ENCODE measurements around the gene NFATC3. TPM values are rescaled to one million over a fixed set of nuclear protein-coding genes. Genes with fewer than 3 reads are reported as not detected.

The NFATC3 gene
- total RNA-seq, 1 experiment from 2014 or later, result 37.2 TPM

GRCh38 chr16:68274441-68274840 lies 189.3 kb downstream of the NFATC3 start:
- H3F3A ChIP-seq (ENCODE audit: insufficient read depth, low read depth), result peaks cover 13% of the 10 kb centered on the region; the same call in 1 of the 2 replicates
- peaks cover 11% of the 10 kb centered on the region for H3K4me1 ChIP-seq (replicated peaks; ENCODE audit: insufficient read depth)
- no peak overlapping the region for H3K4me3 ChIP-seq
- DNase-seq, result no peak
- H3K9me2 ChIP-seq (ENCODE audit: insufficient read depth), result no peaks in the 10 kb centered on the region
- no peaks in the 10 kb centered on the region for H3K27me3 ChIP-seq (ENCODE audit: insufficient read depth, low read depth)
- no peak overlapping the region for H3K27ac ChIP-seq
- no peaks in the 10 kb centered on the region for H3K36me3 ChIP-seq (ENCODE audit: low read depth)
- ChIA-PET POLR2A (ENCODE audit: unreplicated experiment) (no interaction called here), CTCF (no interaction called here)
- intact Hi-C loops (cut with micrococcal nuclease; ENCODE audit: unreplicated experiment), result no loop called here
- BruUV-seq (replicated peaks), result no TSS peak
- H3K9me3 ChIP-seq (ENCODE audit: insufficient read depth, low read depth), result no peaks in the 10 kb centered on the region
- no peak overlapping the region for H2AFZ ChIP-seq
- H4K20me1 ChIP-seq (ENCODE audit: insufficient read depth), result peaks cover 22% of the 10 kb centered on the region
- H3K79me2 ChIP-seq (ENCODE audit: low read depth), result peaks cover 39% of the 10 kb centered on the region
- H3K4me2 ChIP-seq, result no peak overlapping the region
- TF ChIP-seq CTCF (conservative IDR thresholded peaks at IDR 0.05) (no peak), EZH2 (IDR thresholded peaks at IDR 0.05; ENCODE audit: low read depth) (no peak)

GRCh38 chr16:68275611-68276191 lies 190.5 kb downstream of the NFATC3 start:
- no peak overlapping the region for H2AFZ ChIP-seq
- no peaks in the 10 kb centered on the region for H3K36me3 ChIP-seq (ENCODE audit: low read depth)
- H3K27ac ChIP-seq, result no peak overlapping the region
- peaks cover 13% of the 10 kb centered on the region; the same call in 1 of the 2 replicates for H3F3A ChIP-seq (ENCODE audit: insufficient read depth, low read depth)
- no peak overlapping the region for H3K4me3 ChIP-seq
- DNase-seq, result no peak
- CTCF ChIA-PET, result interaction anchor here (0.8 kb wide), 1 partner anchor 50 kb away, joined by 4 read pairs; no protein-coding TSS in a partner anchor
- no TSS peak for BruUV-seq (replicated peaks)
- no peaks in the 10 kb centered on the region for H3K27me3 ChIP-seq (ENCODE audit: insufficient read depth, low read depth)
- H3K4me2 ChIP-seq, result no peak overlapping the region
- intact Hi-C loops (cut with micrococcal nuclease; ENCODE audit: unreplicated experiment), result no loop called here
- H4K20me1 ChIP-seq (ENCODE audit: insufficient read depth), result peaks cover 28% of the 10 kb centered on the region
- H3K4me1 ChIP-seq (replicated peaks; ENCODE audit: insufficient read depth), result peaks cover 11% of the 10 kb centered on the region
- POLR2A ChIA-PET (ENCODE audit: unreplicated experiment), result no interaction called here
- no peaks in the 10 kb centered on the region for H3K9me2 ChIP-seq (ENCODE audit: insufficient read depth)
- no peak for TF ChIP-seq EZH2 (IDR thresholded peaks at IDR 0.05; ENCODE audit: low read depth)
- H3K9me3 ChIP-seq (ENCODE audit: insufficient read depth, low read depth), result no peaks in the 10 kb centered on the region
- peaks cover 27% of the 10 kb centered on the region for H3K79me2 ChIP-seq (ENCODE audit: low read depth)

GRCh38 chr16:68276223-68276622 lies 191.1 kb downstream of the NFATC3 start:
- no peak overlapping the region for H3K27ac ChIP-seq
- ChIA-PET CTCF (no interaction called here), POLR2A (ENCODE audit: unreplicated experiment) (no interaction called here)

More at GRCh38 chr16:68276223-68276622, 191.1 kb downstream of the NFATC3 start:
- Histone ChIP-seq H3K4me3 (no peak overlapping the region), H3K36me3 (ENCODE audit: low read depth) (no peaks in the 10 kb centered on the region), H3K9me3 (ENCODE audit: insufficient read depth, low read depth) (no peaks in the 10 kb centered on the region), H3K79me2 (ENCODE audit: low read depth) (peaks cover 22% of the 10 kb centered on the region), H2AFZ (no peak overlapping the region), H4K20me1 (ENCODE audit: insufficient read depth) (peaks cover 28% of the 10 kb centered on the region), H3K9me2 (ENCODE audit: insufficient read depth) (no peaks in the 10 kb centered on the region), H3K4me2 (no peak overlapping the region), H3F3A (ENCODE audit: insufficient read depth, low read depth) (peaks cover 8% of the 10 kb centered on the region; the same call in 1 of the 2 replicates), H3K4me1 (replicated peaks; ENCODE audit: insufficient read depth) (peaks cover 7% of the 10 kb centered on the region), H3K27me3 (ENCODE audit: insufficient read depth, low read depth) (no peaks in the 10 kb centered on the region)
- intact Hi-C loops (cut with micrococcal nuclease; ENCODE audit: unreplicated experiment), result no loop called here
- TF ChIP-seq EZH2 (IDR thresholded peaks at IDR 0.05; ENCODE audit: low read depth) (no peak), CTCF (conservative IDR thresholded peaks at IDR 0.05) (no peak)
- no peak for DNase-seq
- no TSS peak for BruUV-seq (replicated peaks)

Small RNAs within 50 kb of the gene (microRNA-seq; reads per million reads assigned to microRNA genes)
- gene MIR6773 (ENCODE audit: borderline number of aligned reads, borderline replicate concordance), result not detected

Other genes with a start within 250 kb of the NFATC3 start
- 18.9 and 23.2 TPM in 2 replicates for gene THAP11, start 243.1 kb upstream of the NFATC3 start, total RNA-seq (2021)
- 94.2 and 147 TPM in 2 replicates for gene NUTF2, start 238.4 kb upstream of the NFATC3 start, total RNA-seq (2021)
- gene CENPT, start 237.7 kb upstream of the NFATC3 start, total RNA-seq (2021), result 32.7 and 33.8 TPM in 2 replicates
- 48.8 and 52.7 TPM in 2 replicates for gene EDC4, start 212.3 kb upstream of the NFATC3 start, total RNA-seq (2021)
- 1.3 TPM in 1 of 2 replicates, not detected in the other for gene NRN1L, start 200.5 kb upstream of the NFATC3 start, total RNA-seq (2021)
- gene PSKH1, start 192.1 kb upstream of the NFATC3 start, total RNA-seq (2021), result 25.8 and 28.4 TPM in 2 replicates
- gene CTRL, start 153.5 kb upstream of the NFATC3 start, total RNA-seq (2021), result 1.3 and 1.7 TPM in 2 replicates
- 39.5 and 56.2 TPM in 2 replicates for gene PSMB10, start 148.5 kb upstream of the NFATC3 start, total RNA-seq (2021)
- gene LCAT, start 141.2 kb upstream of the NFATC3 start, total RNA-seq (2021), result 10.0 and 11.9 TPM in 2 replicates
- gene SLC12A4, start 116.7 kb upstream of the NFATC3 start, total RNA-seq (2021), result 24.2 and 27.0 TPM in 2 replicates
- gene DPEP3, start 104.9 kb upstream of the NFATC3 start, total RNA-seq (2021), result not detected in 2 replicates
- not detected in 2 replicates for gene DPEP2, start 85.9 kb upstream of the NFATC3 start, total RNA-seq (2021)
- gene DPEP2NB, start 69.5 kb upstream of the NFATC3 start, total RNA-seq (2021), result not detected in 2 replicates
- 6.3 and 7.5 TPM in 2 replicates for gene DDX28, start 62.1 kb upstream of the NFATC3 start, total RNA-seq (2021)
- 25.4 and 29.7 TPM in 2 replicates for gene DUS2, start 62.1 kb upstream of the NFATC3 start, total RNA-seq (2021)
- 36.4 and 45.0 TPM in 2 replicates for gene ESRP2, start 150.8 kb downstream of the NFATC3 start, total RNA-seq (2021)
- 13.4 and 14.0 TPM in 2 replicates for gene PLA2G15, start 160.0 kb downstream of the NFATC3 start, total RNA-seq (2021)
- gene SLC7A6, start 179.2 kb downstream of the NFATC3 start, total RNA-seq (2021), result 28.6 and 44.7 TPM in 2 replicates
- 14.2 and 17.2 TPM in 2 replicates for gene SLC7A6OS, start 225.6 kb downstream of the NFATC3 start, total RNA-seq (2021)
- 47.5 and 65.7 TPM in 2 replicates for gene PRMT7, start 225.6 kb downstream of the NFATC3 start, total RNA-seq (2021)

Measured in PC-9 (cell line).